GM18861 (cell line): ENCODE results near the gene MACROD2.

Experiments
- ATAC-seq: cut with Tn5 transposase; IDR thresholded peaks from one replicate; pipeline ENCODE4 v1.9.1; 2021; ENCODE audit not compliant: unreplicated experiment

MACROD2 gene

GRCh38 chr20:15658295-15658694 lies 1663.0 kb downstream of the MACROD2 start:
- ATAC-seq, result no peak

GRCh38 chr20:15673206-15673605 lies 1677.9 kb downstream of the MACROD2 start:
- ATAC-seq, result no peak

DNA sequence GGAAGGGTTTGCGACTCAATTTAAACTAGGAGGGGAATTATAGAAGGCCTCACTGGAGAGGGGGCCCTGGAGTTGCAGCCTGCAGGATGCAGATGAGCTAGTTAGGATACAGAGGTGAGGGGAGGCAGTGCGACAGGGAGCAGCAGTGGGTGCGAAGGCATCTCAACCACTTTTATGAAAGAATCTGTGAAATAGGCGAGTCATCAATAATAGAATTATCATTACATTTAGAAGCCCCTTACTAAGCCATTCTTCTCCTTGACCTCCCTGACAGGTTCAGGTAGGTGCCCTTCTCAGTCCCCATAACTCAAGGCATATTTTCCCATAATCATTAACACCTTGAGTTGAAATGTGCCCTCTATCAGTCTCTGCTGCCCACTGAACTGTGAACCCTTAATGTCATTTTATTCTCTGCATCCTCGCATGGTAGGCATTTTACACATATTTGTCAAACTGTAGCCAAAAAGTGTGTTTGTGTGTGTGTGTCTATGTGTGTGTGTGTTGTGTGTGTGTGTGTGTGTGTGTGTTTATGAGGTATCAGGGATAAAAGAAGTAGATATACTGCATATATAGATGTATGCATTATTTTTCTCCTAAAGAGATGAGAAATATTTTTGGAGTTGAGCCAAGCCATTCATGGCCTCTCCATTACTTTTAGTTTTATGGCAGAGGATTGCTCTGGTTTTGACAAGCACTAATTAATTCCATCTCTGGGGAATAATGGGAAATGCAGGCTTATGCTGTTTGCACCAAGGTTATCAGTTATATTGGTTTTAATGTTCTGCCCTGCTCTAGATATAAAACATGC lies 1679.1 kb downstream of the MACROD2 start:
- no peak for ATAC-seq

DNA sequence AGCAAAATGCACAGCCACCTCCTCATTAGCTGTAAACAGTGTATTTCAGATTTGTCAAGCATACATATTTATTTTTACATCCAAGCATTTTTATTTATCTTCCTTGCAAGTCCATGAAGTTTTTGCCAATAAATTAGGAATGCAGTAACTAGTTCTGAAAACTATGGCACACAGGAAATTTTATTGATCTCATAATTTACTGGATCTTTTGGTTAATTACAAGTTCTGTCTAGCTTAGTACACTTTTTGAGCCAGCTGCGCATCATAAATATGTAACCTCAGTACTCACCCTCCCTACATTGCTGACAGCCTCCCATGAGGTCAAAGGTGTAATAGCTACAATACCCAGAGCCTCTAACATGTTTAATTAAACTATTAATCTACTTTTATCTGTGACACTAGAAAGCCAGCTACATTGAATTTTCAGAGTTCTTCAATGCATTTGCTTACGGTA lies 1679.8 kb downstream of the MACROD2 start:
- no peak for ATAC-seq

DNA sequence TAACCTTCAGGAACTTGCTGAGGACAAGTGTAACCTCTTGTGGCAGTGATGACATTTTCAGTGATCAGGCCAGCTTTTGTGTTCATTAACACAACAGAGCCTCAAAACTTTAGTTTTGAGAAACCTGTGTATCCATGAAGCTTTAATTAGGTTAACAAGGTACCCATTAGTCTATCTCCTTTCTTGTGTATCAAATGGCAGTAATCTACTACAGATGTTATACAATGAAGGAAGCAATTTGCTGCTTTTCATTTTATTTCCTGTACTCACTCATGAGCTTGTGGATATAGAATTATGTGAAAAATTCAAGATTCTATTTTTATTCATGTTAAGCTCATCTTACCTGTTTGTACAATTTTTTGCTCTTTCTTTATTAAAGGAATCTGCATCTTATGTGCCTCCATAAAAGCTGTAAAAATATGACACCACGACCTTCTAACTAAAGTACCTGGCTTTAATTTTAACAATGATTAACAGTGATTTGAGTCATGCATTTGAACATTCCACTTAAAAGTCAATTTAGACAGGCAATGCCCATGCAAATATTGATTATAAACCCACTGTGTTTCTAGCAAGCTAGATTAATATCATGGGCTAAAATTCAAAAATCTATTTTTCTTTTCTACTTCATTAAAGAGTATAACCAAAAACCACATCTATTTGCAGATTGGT lies 1680.6 kb downstream of the MACROD2 start:
- no peak for ATAC-seq

GRCh38 chr20:15676815-15677214 lies 1681.5 kb downstream of the MACROD2 start:
- no peak for ATAC-seq

- ATAC-seq, result no peak
Observed at GRCh38 chr20:15682690-15683089, 1687.4 kb downstream of the MACROD2 start.

DNA sequence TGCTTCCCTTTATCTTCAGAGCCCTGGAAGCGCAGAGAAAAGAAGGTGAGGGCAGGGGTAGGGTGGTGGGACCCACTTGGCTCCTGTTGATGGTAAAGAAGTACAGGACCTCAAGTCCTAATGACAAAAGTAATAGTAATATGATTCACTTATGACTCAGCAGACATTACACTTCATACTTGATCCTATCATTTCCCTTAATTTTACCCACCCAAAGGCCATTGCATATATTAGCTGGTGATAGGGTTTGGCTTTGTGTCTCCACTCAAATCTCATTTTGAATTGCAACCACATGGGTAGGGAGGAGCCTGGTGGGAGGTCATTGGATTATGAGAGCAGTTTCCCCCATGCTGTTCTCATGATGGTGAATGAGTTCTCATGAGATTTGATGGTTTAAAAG lies 1697.3 kb downstream of the MACROD2 start:
- no peak for ATAC-seq

DNA sequence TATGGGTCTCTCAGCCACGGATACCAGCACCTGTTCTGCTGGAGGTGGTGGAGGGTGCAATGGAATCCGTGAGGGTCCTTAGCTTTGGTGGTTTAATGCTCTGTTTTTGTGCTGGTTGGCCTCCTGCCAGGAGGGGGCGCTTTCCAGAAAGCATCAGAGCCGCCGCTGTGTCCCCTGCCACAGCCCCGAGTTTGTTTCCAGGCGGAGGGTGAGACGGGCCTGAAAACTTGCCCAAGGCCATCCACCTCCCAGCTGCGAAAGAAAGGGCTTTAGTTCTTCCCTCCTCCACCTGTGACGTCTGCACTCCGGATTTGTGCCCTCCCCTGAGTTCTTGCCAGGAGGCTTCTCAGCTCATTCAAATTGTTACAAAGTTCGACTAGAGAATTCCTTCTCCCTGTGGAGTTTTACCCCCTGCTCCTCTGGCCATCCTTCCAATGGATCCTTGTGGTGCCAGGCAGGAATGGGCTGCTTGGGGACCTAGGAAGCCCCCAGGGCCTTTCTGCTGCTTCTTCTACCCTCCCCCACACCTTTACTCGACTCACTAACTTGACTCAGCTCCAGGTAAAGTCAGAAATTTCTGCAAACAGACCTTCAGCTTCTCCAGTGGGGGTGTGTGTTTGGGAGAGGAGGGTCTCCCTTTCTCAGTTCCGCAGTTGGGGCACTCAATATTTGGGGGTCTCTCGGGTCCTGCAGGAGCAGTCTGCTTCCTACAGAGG lies 1704.3 kb downstream of the MACROD2 start:
- ATAC-seq, result no peak

GRCh38 chr20:15700147-15700765 lies 1704.9 kb downstream of the MACROD2 start:
- no peak for ATAC-seq

DNA sequence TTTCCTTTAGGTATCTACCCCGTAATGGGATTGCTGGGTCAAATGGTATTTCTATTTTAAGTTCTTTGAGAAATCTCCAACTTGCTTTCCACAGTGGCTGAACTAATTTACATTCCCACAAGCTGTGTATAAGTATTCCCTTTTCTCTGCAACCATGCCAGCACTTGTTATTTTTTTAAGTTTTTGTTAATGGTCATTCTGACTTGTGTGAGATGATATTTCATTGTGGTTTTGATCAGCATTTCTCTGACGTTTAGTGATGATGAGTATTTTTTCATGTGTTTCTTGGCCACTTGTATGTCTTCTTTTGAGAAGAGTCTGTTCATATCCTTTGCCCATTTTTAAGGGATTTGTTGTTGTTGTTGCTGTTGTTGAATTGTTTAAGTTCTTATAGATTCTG lies 1706.8 kb downstream of the MACROD2 start:
- ATAC-seq, result no peak

DNA sequence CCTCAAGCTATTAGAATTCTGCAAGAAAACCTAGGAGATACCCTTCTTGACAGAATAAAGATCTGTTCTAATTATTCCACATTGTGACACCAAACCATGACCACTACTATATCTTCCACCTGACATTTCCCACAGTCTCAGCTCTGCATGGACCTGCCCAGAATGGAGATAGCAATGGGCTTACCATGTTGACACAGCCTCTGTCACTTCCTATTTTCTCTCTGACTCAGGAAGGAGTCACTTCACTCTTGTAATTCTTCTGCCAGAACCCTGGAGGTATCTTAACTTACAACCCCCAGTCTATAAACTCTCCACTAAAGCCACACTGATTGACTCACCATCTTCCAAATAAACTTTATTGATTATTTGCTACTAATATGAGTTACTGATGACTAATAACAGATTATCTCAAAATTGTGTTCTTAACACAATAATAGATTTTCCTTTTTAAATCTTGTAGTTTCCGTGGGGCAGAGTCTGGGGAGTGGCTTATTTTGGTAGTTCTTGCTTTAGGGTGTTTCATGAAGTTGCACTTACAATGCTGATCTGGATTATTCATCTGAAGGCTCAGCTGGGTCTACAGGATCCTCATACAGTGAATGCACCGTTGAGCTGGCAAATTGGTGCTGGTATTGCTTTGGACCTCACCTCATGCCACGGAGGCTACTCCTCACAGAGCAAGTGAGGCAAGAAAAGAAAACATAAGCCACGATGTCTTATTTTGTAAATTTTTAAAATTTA lies 1708.0 kb downstream of the MACROD2 start:
- ATAC-seq, result no peak

DNA sequence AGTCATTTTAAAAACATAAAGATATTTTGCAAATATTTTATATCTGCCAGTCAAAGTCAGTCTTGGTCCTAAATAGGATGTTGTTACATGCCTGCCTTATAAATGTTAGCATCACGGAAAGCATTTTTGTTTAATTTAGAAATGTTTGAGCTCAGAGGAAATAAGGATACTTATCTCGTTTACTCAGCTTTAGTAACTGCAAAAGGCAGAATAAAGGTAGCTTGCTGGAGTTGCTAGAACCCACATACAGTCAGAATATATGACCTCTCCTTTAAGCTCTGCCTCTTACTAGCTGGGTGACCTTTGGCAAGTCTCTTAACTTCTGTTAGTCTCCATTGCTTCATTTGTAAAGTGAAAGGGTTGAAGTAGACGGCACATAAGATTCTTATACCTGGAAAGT lies 1710.7 kb downstream of the MACROD2 start:
- ATAC-seq, result no peak

- ATAC-seq, result no peak
Observed at GRCh38 chr20:15706719-15707118, 1711.4 kb downstream of the MACROD2 start.

DNA sequence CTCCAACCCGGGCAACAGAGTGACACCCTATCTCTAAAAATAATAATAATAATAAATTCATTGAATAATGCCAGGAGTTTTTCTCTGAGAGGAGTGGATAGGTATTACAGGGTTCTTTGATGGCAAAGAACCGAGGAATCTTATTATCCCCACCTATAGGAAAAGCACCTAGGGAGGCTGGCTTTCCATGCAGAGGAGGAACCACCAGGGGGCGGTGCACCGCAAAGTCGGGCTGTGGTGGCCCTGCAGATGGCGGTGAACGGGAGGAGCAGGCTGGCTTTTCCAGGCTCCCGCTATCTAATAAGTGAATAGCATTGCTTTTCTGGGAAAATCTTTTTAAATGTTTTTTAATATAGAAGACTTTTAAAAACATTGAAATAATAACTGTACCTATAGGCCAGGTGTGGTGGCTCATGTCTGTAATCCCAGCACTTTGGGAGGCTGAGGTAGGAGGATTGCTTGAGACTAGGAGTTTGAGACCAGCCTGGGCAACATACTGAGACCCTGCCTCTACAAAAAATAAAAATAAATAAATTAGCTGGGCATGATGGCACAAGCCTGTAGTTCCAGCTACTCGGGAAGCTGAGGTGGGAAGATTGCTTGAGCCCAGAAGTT lies 1713.8 kb downstream of the MACROD2 start:
- peak; percentile 72 for ATAC-seq

DNA sequence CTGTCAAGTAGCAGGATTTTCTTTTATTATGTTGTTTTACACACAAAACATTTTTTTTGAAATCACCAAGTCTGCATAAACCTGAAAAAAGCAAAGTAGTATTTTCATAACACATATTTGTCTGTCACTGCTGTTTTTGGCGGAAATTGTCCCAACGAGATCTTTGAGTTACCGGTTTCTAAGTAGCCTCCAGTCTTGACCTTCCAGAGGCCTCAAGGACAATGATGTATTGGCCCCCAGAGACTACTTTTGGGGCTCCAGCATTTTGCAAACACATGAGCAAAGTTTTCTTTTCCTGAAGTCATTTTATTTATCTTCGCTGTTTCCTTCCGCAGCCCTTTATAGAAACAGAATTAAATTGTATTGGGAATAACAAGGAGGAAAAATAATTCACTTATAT lies 1715.3 kb downstream of the MACROD2 start:
- ATAC-seq, result no peak

- no peak for ATAC-seq
Observed at GRCh38 chr20:15711177-15711576, 1715.9 kb downstream of the MACROD2 start.

DNA sequence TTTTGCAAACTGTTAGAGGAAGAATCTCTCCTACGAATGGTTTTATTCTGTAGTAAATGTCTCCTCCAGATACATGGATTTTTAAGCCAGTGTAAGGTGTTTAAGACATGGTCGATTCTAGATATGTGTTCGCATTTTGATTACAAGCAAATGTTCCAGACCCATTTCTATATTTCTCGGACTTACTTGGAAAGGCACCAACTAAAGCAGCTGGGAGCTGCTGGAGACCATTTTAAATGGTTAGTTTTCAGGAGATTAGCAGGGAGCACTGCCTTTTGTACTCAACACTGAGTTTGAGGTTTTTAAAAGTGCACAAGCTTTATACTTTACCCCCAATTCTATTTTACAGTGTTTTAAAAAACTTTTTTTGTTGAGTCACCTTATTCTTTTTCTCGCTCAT lies 1720.9 kb downstream of the MACROD2 start:
- ATAC-seq, result no peak

- ATAC-seq, result no peak
Observed at GRCh38 chr20:15726416-15726815, 1731.1 kb downstream of the MACROD2 start.

DNA sequence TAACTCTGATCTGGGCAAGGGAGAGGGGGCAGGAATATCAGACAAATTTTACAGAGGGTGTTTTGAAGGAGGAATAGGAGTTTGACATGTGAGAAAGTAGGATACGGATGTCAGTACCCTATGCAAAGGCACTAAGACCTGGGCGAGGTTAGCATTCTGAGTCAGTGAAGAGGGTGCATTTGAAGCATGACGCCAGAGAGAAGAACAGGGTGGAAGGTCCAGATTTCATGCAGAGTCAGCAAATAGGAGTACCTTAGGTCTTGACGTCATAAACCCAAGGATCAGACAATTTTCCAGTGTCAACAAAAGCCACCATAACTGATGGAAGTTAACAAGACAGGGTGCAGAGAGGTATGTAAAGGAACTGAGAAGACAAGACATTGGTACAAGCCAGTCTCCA lies 1738.7 kb downstream of the MACROD2 start:
- no peak for ATAC-seq
